HL-60/S4 (cell line): ENCODE data around the gene PAPOLB.
"Not testable (repeated sequence)": the region's sequence is repeated elsewhere in the genome, so short reads cannot be mapped to it uniquely, and the experiment has no call there.

Source experiments
- in situ Hi-C: fragments of 300-500 bp; cut with MboI; formaldehyde crosslinking; loops from 2 replicates; pipeline ENCODE4 v1.14.3; 2022; ENCODE audit warnings: low sequenced_read_pairs

PAPOLB gene

GRCh38 chr7:4861673-4862072 lies at the start of gene PAPOLB:
Gene PAPOLB (minus strand): TSS chr7:4862030. CDS start chr7:4861810, 220 bp downstream.
- in situ Hi-C loops = no loop called here

- in situ Hi-C loops = no loop called here
Measured at GRCh38 chr7:4911111-4911828, 49.4 kb upstream of the PAPOLB start.

GRCh38 chr7:4906682-4907081 lies 44.9 kb upstream of the PAPOLB start:
- in situ Hi-C loops = no loop called here

GRCh38 chr7:4905171-4905570 lies 43.3 kb upstream of the PAPOLB start:
- in situ Hi-C loops = no loop called here

- in situ Hi-C loops = no loop called here
Measured at GRCh38 chr7:4904346-4904745, 42.5 kb upstream of the PAPOLB start.

- in situ Hi-C loops = no loop called here
Measured at GRCh38 chr7:4895766-4896165, 33.9 kb upstream of the PAPOLB start.

GRCh38 chr7:4894482-4894881 lies 32.7 kb upstream of the PAPOLB start:
- in situ Hi-C loops = no loop called here

- in situ Hi-C loops = no loop called here
Measured at GRCh38 chr7:4893929-4894475, 32.2 kb upstream of the PAPOLB start.

GRCh38 chr7:4893188-4893587 lies 31.4 kb upstream of the PAPOLB start:
- in situ Hi-C loops = not testable (repeated sequence)

GRCh38 chr7:4891522-4891921 lies 29.7 kb upstream of the PAPOLB start:
- in situ Hi-C loops = not testable (repeated sequence)

GRCh38 chr7:4889682-4890081 lies 27.9 kb upstream of the PAPOLB start:
- in situ Hi-C loops = no loop called here

- in situ Hi-C loops = no loop called here
Measured at GRCh38 chr7:4888161-4888560, 26.3 kb upstream of the PAPOLB start.

GRCh38 chr7:4886671-4887070 lies 24.8 kb upstream of the PAPOLB start:
- in situ Hi-C loops = no loop called here

- in situ Hi-C loops = no loop called here
Measured at GRCh38 chr7:4885317-4885807, 23.5 kb upstream of the PAPOLB start.

- in situ Hi-C loops = no loop called here
Measured at GRCh38 chr7:4884164-4884563, 22.3 kb upstream of the PAPOLB start.

- in situ Hi-C loops = no loop called here
Measured at GRCh38 chr7:4883372-4884144, 21.7 kb upstream of the PAPOLB start, which contains the start of gene RADIL. Gene RADIL (minus strand): TSS chr7:4883716. CDS start chr7:4878139, 5,577 bp downstream.

- in situ Hi-C loops = no loop called here
Measured at GRCh38 chr7:4883033-4883371, 21.2 kb upstream of the PAPOLB start.

GRCh38 chr7:4882169-4883032 lies 20.6 kb upstream of the PAPOLB start:
- in situ Hi-C loops = no loop called here

GRCh38 chr7:4880218-4880617 lies 18.4 kb upstream of the PAPOLB start:
- in situ Hi-C loops = no loop called here

GRCh38 chr7:4879396-4880081 lies 17.7 kb upstream of the PAPOLB start:
- in situ Hi-C loops = no loop called here
